Measurements from ENCODE around the gene PBX3.
A peak's percentile ranks its signal among the peaks of the same experiment; 100 is the strongest.

The PBX3 gene

DNA sequence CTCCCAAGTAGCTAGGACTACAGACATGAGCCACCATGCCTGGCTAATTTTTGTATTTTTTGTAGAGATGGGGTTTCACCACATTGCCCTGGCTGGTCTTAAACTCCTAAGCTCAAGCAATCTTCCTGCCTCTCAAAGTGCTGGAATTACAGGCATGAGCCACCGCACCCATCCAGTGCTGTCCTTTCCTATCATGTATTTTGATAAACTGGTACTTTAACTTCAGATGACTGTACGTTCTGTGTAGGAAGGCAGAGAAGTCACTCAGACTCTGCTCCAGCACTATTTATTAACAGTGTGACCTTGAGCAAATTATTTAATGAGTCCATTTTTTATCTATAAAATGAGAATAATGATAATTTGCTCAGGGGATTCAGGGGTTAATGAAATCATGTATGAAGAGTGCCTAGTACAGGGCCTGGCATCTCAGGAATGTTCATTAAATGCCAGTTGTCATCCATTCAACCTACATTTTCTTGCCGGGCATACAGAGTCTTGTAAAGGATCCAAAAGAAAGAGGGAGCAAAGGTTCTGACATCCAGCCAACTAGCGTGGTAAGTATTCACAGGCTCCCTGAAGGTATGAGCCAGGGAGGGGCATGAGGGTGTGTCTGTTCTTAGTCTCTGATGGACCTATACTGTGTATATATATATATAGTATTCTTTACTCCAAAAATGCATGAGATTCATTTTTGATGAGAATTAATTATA lies 201.9 kb downstream of the PBX3 start:
- Histone ChIP-seq H4K5ac (ENCODE audit: low read length) (no peak overlapping the region), H3K4me2 (ENCODE audit: low read length) (no peak overlapping the region), H3K4ac (ENCODE audit: low read depth, low read length) (no peak overlapping the region), H3K4me1 (ENCODE audit: control insufficient read depth, low read depth, low read length) (no peaks in the 10 kb centered on the region), H4K8ac (ENCODE audit: low read depth, low read length) (no peak overlapping the region), H3K79me1 (ENCODE audit: low read length) (no peaks in the 10 kb centered on the region), H3K56ac (ENCODE audit: low read length) (no peak overlapping the region), H2BK120ac (ENCODE audit: low read depth, low read length) (no peak overlapping the region), H3K23ac (ENCODE audit: low read length) (no peak overlapping the region), H3K27me3 (ENCODE audit: insufficient read depth, low read length, poor library complexity) (no peaks in the 10 kb centered on the region), H2BK15ac (replicated peaks; ENCODE audit: low read depth) (no peak overlapping the region), H2AK5ac (ENCODE audit: low read length) (no peak overlapping the region), H2BK5ac (ENCODE audit: low read length) (no peak overlapping the region), H3K36me3 (ENCODE audit: control insufficient read depth, insufficient read depth, low read length) (no peaks in the 10 kb centered on the region), H3K4me3 (ENCODE audit: low read length) (no peak overlapping the region), H3K9ac (ENCODE audit: low read length) (no peak overlapping the region), H3K79me2 (ENCODE audit: control insufficient read depth, insufficient read depth, low read length) (no peaks in the 10 kb centered on the region), H3K27ac (ENCODE audit: low read depth, low read length) (no peak overlapping the region), H3K18ac (ENCODE audit: low read length) (no peak overlapping the region)
- no peak for DNase-seq
- no CpG with 5 or more reads among the region's 4 CpGs for WGBS (ENCODE audit: extremely low coverage, insufficient coverage, low lambda C conversion rate)

DNA sequence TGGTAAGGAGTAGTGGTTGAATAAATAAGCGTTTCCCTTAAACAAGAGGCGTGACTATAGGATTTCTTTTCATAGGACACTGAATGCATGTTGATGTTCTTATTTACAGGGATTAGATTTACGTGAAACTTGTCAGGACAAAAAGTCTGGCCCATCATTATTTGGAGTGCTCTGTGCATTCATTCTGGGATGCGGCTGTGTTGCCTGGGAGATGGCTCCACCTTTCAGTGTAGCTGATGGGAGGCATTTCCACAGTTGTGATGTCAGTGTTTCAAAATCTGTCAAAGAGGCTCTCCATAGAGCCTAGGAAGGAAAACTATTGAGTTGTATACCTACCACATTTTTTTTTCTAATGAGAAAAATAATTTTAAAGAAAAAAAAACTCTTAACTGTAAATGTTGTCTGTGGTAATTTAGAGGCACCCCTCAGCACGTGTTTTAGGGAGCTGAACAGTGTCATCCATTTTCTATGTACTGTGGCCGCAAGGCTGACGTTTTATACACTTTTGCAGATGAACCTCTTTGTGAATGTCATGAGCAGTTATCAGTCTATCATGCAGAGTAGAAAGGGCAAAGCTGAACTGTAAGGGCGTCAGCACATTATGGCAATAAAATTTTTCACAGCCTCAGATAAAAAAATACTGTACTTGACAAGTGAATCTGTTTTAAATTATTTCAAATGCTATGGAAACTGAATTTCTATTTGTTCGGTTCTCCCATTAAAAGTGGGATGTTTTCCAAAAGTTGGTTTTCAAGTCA lies 202.7 kb downstream of the PBX3 start:
- DNase-seq: no peak
- Histone ChIP-seq H3K23ac (ENCODE audit: low read length) (no peak overlapping the region), H2BK15ac (replicated peaks; ENCODE audit: low read depth) (no peak overlapping the region), H3K9ac (ENCODE audit: low read length) (no peak overlapping the region), H3K36me3 (ENCODE audit: control insufficient read depth, insufficient read depth, low read length) (no peaks in the 10 kb centered on the region), H3K27ac (ENCODE audit: low read depth, low read length) (no peak overlapping the region), H3K4me1 (ENCODE audit: control insufficient read depth, low read depth, low read length) (no peaks in the 10 kb centered on the region), H3K18ac (ENCODE audit: low read length) (no peak overlapping the region), H3K79me1 (ENCODE audit: low read length) (no peaks in the 10 kb centered on the region), H3K27me3 (ENCODE audit: insufficient read depth, low read length, poor library complexity) (no peaks in the 10 kb centered on the region), H3K4me3 (ENCODE audit: low read length) (no peak overlapping the region), H2BK5ac (ENCODE audit: low read length) (no peak overlapping the region), H3K4me2 (ENCODE audit: low read length) (no peak overlapping the region), H3K56ac (ENCODE audit: low read length) (no peak overlapping the region), H2AK5ac (ENCODE audit: low read length) (no peak overlapping the region), H4K5ac (ENCODE audit: low read length) (no peak overlapping the region), H3K79me2 (ENCODE audit: control insufficient read depth, insufficient read depth, low read length) (no peaks in the 10 kb centered on the region), H3K4ac (ENCODE audit: low read depth, low read length) (no peak overlapping the region), H4K8ac (ENCODE audit: low read depth, low read length) (no peak overlapping the region), H2BK120ac (ENCODE audit: low read depth, low read length) (peak overlapping the region; percentile 67)
- 100% methylated on average over 1 of the region's 9 CpGs for WGBS (ENCODE audit: extremely low coverage, insufficient coverage, low lambda C conversion rate)

DNA sequence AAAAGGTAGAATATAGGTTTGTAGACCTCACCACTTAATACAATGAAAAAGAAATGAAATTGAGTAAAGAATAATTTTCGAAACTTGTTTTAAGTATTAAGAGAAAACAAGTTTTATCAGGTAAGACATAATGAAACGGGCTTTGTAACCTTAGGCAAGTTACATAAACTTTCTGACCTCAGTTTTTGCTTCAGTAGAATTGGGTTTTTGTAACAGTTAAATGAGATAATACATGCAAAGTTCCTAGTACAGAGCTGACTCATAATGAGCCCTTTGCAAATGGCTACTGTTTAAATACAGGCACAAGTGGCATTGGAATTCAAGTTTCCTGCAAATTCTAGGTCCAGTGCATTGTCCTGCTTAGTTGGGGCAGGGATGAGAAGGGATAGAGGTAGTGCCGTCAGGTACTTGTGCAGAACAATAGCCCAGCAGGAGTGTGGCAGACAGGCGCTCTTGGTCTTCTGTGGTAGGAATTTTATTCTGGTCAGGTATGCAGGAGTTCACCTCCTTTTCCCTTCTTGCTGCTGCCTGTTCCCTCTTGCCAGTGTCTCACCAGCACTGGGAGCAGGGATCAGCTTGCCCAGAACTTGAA lies 203.8 kb downstream of the PBX3 start:
- H3K4me2 ChIP-seq (ENCODE audit: low read length): no peak overlapping the region
- H3K79me1 ChIP-seq (ENCODE audit: low read length): no peaks in the 10 kb centered on the region
- H3K4me1 ChIP-seq (ENCODE audit: control insufficient read depth, low read depth, low read length): no peaks in the 10 kb centered on the region
- H2BK120ac ChIP-seq (ENCODE audit: low read depth, low read length): no peak overlapping the region
- WGBS (ENCODE audit: extremely low coverage, insufficient coverage, low lambda C conversion rate): 100% methylated on average over 1 of the region's 4 CpGs
- no peak overlapping the region for H3K23ac ChIP-seq (ENCODE audit: low read length)
- no peak overlapping the region for H3K4me3 ChIP-seq (ENCODE audit: low read length)
- H4K5ac ChIP-seq (ENCODE audit: low read length): no peak overlapping the region
- peak overlapping the region; percentile 17 for H3K56ac ChIP-seq (ENCODE audit: low read length)
- H4K8ac ChIP-seq (ENCODE audit: low read depth, low read length): no peak overlapping the region
- no peak overlapping the region for H2AK5ac ChIP-seq (ENCODE audit: low read length)
- peak; percentile 97 for DNase-seq
- no peak overlapping the region for H3K18ac ChIP-seq (ENCODE audit: low read length)
- no peaks in the 10 kb centered on the region for H3K79me2 ChIP-seq (ENCODE audit: control insufficient read depth, insufficient read depth, low read length)
- no peak overlapping the region for H2BK15ac ChIP-seq (replicated peaks; ENCODE audit: low read depth)
- no peak overlapping the region for H3K9ac ChIP-seq (ENCODE audit: low read length)
- H3K4ac ChIP-seq (ENCODE audit: low read depth, low read length): no peak overlapping the region
- H3K36me3 ChIP-seq (ENCODE audit: control insufficient read depth, insufficient read depth, low read length): no peaks in the 10 kb centered on the region
- no peaks in the 10 kb centered on the region for H3K27me3 ChIP-seq (ENCODE audit: insufficient read depth, low read length, poor library complexity)
- H3K27ac ChIP-seq (ENCODE audit: low read depth, low read length): peak overlapping the region; percentile 7
- no peak overlapping the region for H2BK5ac ChIP-seq (ENCODE audit: low read length)

DNA sequence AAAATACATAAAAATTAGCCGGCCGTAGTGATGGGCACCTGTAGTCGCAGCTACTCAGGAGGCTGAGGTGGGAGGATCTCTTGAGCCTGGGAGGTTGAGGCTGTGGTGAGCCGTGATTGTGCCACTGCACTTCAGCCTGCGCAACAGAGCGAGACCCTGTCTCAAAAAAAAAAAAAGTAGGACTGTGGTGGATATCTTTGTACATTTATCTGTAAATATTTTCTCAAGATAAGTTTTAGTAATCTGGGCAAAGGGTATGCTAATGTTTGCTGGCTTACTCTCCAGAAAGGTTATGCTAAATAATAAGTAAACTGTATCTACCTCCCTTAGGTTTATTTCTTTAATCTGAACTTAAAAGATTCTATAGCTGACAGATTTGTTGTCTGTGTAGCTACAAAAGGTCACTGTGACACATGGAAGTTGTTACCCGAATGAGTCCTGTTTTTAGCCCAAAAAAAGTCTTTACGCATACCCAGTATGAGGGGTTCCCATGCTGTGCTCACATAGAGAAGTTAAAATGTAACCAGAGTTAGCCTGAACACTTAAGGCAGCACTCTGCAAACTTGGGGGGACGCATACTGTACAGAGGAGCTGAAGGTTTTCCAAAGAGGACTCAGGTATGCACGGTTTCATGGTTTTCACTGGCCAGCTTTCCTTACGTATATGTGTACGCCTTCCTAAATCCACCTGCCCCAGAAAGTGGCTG lies 206.3 kb downstream of the PBX3 start:
- H3K4me3 ChIP-seq (ENCODE audit: low read length): no peak overlapping the region
- no peak overlapping the region for H3K23ac ChIP-seq (ENCODE audit: low read length)
- no peak overlapping the region for H3K4me2 ChIP-seq (ENCODE audit: low read length)
- no peak for DNase-seq
- H3K4me1 ChIP-seq (ENCODE audit: control insufficient read depth, low read depth, low read length): no peaks in the 10 kb centered on the region
- H2AK5ac ChIP-seq (ENCODE audit: low read length): no peak overlapping the region
- no peaks in the 10 kb centered on the region for H3K79me1 ChIP-seq (ENCODE audit: low read length)
- H3K27ac ChIP-seq (ENCODE audit: low read depth, low read length): no peak overlapping the region
- no peak overlapping the region for H2BK15ac ChIP-seq (replicated peaks; ENCODE audit: low read depth)
- H3K79me2 ChIP-seq (ENCODE audit: control insufficient read depth, insufficient read depth, low read length): no peaks in the 10 kb centered on the region
- H3K56ac ChIP-seq (ENCODE audit: low read length): no peak overlapping the region
- no peak overlapping the region for H3K4ac ChIP-seq (ENCODE audit: low read depth, low read length)
- no peak overlapping the region for H3K18ac ChIP-seq (ENCODE audit: low read length)
- H2BK120ac ChIP-seq (ENCODE audit: low read depth, low read length): no peak overlapping the region
- no CpG with 5 or more reads among the region's 12 CpGs for WGBS (ENCODE audit: extremely low coverage, insufficient coverage, low lambda C conversion rate)
- H3K27me3 ChIP-seq (ENCODE audit: insufficient read depth, low read length, poor library complexity): no peaks in the 10 kb centered on the region
- no peak overlapping the region for H4K8ac ChIP-seq (ENCODE audit: low read depth, low read length)
- H4K5ac ChIP-seq (ENCODE audit: low read length): no peak overlapping the region
- no peaks in the 10 kb centered on the region for H3K36me3 ChIP-seq (ENCODE audit: control insufficient read depth, insufficient read depth, low read length)
- no peak overlapping the region for H2BK5ac ChIP-seq (ENCODE audit: low read length)
- H3K9ac ChIP-seq (ENCODE audit: low read length): no peak overlapping the region

DNA sequence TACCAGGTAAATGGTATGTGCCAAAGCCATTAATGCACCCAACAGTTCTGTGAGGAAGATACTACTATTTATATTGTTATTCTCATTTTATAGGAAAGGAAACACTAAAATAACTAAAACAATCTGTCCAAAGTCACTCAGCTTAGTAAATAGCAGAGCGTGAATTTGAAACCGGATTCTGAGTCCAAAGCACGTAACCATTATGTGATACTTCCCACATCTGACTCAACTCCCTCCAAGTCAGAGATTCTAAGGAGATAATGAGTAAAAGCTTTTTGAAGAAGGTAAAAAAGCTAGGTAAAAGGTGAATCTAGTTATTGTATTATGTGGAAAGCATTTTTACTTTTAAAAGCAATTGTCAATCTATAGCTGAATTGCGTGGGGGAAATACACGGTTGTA lies 208.9 kb downstream of the PBX3 start:
- H3K23ac ChIP-seq (ENCODE audit: low read length): no peak overlapping the region
- no peak overlapping the region for H3K4ac ChIP-seq (ENCODE audit: low read depth, low read length)
- H2BK15ac ChIP-seq (replicated peaks; ENCODE audit: low read depth): no peak overlapping the region
- no peak overlapping the region for H3K56ac ChIP-seq (ENCODE audit: low read length)
- H3K27ac ChIP-seq (ENCODE audit: low read depth, low read length): no peak overlapping the region
- H4K8ac ChIP-seq (ENCODE audit: low read depth, low read length): no peak overlapping the region
- no peaks in the 10 kb centered on the region for H3K79me1 ChIP-seq (ENCODE audit: low read length)
- H3K18ac ChIP-seq (ENCODE audit: low read length): no peak overlapping the region
- no peak overlapping the region for H2AK5ac ChIP-seq (ENCODE audit: low read length)
- H3K4me3 ChIP-seq (ENCODE audit: low read length): no peak overlapping the region
- no peak overlapping the region for H4K5ac ChIP-seq (ENCODE audit: low read length)
- H3K27me3 ChIP-seq (ENCODE audit: insufficient read depth, low read length, poor library complexity): no peaks in the 10 kb centered on the region
- H3K9ac ChIP-seq (ENCODE audit: low read length): no peak overlapping the region
- no peak overlapping the region for H2BK120ac ChIP-seq (ENCODE audit: low read depth, low read length)
- no peaks in the 10 kb centered on the region for H3K4me1 ChIP-seq (ENCODE audit: control insufficient read depth, low read depth, low read length)
- H3K4me2 ChIP-seq (ENCODE audit: low read length): no peak overlapping the region
- H2BK5ac ChIP-seq (ENCODE audit: low read length): no peak overlapping the region
- no peak for DNase-seq
- no CpG with 5 or more reads among the region's 5 CpGs for whole genome bisulfite sequencing (ENCODE audit: extremely low coverage, insufficient coverage, low lambda C conversion rate)
- no peaks in the 10 kb centered on the region for H3K79me2 ChIP-seq (ENCODE audit: control insufficient read depth, insufficient read depth, low read length)
- H3K36me3 ChIP-seq (ENCODE audit: control insufficient read depth, insufficient read depth, low read length): peaks cover 1% of the 10 kb centered on the region
